ENCODE results near the gene ZNF462. TPM values are rescaled to one million over a fixed set of nuclear protein-coding genes. Genes with fewer than 3 reads are reported as not detected.

Gene ZNF462
- polyA plus RNA-seq, 3 donors = not detected

DNA sequence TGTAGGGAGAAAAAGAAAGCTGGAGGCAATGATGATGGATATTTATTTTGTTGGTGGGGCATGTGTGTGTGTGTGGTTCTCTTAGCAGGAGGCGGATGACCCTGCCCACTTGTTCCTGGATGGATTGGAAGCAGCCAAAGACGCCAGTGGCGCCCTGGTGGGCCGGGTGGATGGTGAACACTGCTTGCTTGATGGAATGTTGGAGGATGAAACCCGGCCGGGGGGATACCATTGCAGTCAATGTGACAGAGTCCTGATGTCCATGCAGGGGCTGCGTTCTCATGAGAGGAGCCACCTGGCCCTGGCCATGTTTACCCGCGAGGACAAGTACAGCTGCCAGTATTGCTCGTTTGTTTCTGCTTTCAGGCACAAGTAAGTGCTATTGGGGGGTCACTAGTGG, 69.2 kb downstream of the ZNF462 start:
- Histone ChIP-seq H3K4me2 (replicated peaks; ENCODE audit: extremely low read depth, low read length, poor library complexity, severe bottlenecking) (no peak overlapping the region), H3K9me3 (replicated peaks in 1 of 2; ENCODE audit: control insufficient read depth in 1 of 2, insufficient read depth in 1 of 2, low read length in 2 of 2) (peaks cover 14 to 20% of the 10 kb centered on the region in 2 donors), H3K36me3 (replicated peaks in 1 of 2; ENCODE audit: control insufficient read depth in 1 of 2, insufficient read depth in 2 of 2, low read length in 2 of 2) (no peaks in the 10 kb centered on the region), H3K79me2 (ENCODE audit: insufficient read depth, low read length) (no peaks in the 10 kb centered on the region), H3K4me3 (replicated peaks in 1 of 3; ENCODE audit: low read depth in 2 of 3, low read length in 3 of 3) (no peak overlapping the region), H3K9ac (ENCODE audit: insufficient read depth, low read length, poor library complexity, severe bottlenecking) (no peak overlapping the region), H4K20me1 (ENCODE audit: insufficient read depth, low read length) (no peaks in the 10 kb centered on the region), H3K27me3 (ENCODE audit: control insufficient read depth in 2 of 2, insufficient read depth in 2 of 2, low read length in 2 of 2) (no peaks in the 10 kb centered on the region), H3K27ac (ENCODE audit: low read depth in 1 of 2, low read length in 2 of 2) (no peak overlapping the region), H3K4me1 (ENCODE audit: control insufficient read depth in 1 of 2, insufficient read depth in 2 of 2, low read length in 2 of 2) (no peaks in the 10 kb centered on the region), H2AFZ (ENCODE audit: insufficient read depth, low read depth, low read length, poor library complexity, severe bottlenecking) (no peak overlapping the region)
- Mint-ChIP-seq H3K9me3 (peaks cover 7 to 19% (median 15%) of the 10 kb centered on the region in 7 donors), H3K27me3 (ENCODE audit: low read depth in 3 of 3) (no peaks in the 10 kb centered on the region), H3K27ac (no peak overlapping the region), H3K4me1 (no peaks in the 10 kb centered on the region), H3K4me3 (no peak overlapping the region), H3K36me3 (no peaks in the 10 kb centered on the region)
- DNase-seq = no peak
- 97% methylated on average over 10 of the region's 10 CpGs for WGBS (ENCODE audit: insufficient coverage)
- intact Hi-C loops (cut with micrococcal nuclease) = no loop called here
- TF ChIP-seq, protein P1, sequence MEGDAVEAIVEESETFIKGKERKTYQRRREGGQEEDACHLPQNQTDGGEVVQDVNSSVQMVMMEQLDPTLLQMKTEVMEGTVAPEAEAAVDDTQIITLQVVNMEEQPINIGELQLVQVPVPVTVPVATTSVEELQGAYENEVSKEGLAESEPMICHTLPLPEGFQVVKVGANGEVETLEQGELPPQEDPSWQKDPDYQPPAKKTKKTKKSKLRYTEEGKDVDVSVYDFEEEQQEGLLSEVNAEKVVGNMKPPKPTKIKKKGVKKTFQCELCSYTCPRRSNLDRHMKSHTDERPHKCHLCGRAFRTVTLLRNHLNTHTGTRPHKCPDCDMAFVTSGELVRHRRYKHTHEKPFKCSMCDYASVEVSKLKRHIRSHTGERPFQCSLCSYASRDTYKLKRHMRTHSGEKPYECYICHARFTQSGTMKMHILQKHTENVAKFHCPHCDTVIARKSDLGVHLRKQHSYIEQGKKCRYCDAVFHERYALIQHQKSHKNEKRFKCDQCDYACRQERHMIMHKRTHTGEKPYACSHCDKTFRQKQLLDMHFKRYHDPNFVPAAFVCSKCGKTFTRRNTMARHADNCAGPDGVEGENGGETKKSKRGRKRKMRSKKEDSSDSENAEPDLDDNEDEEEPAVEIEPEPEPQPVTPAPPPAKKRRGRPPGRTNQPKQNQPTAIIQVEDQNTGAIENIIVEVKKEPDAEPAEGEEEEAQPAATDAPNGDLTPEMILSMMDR (IDR thresholded peaks at IDR 0.05) = no peak

GRCh38 chr9:106932675-106933074, 69.7 kb downstream of the ZNF462 start:
- no peak overlapping the region for H3K4me3 Mint-ChIP-seq
- WGBS (ENCODE audit: insufficient coverage) = 100% methylated on average over 2 of the region's 3 CpGs
- Histone ChIP-seq H3K27me3 (ENCODE audit: control insufficient read depth in 2 of 2, insufficient read depth in 2 of 2, low read length in 2 of 2) (no peaks in the 10 kb centered on the region), H3K4me1 (ENCODE audit: control insufficient read depth in 1 of 2, insufficient read depth in 2 of 2, low read length in 2 of 2) (no peaks in the 10 kb centered on the region), H2AFZ (ENCODE audit: insufficient read depth, low read depth, low read length, poor library complexity, severe bottlenecking) (no peak overlapping the region), H3K9ac (ENCODE audit: insufficient read depth, low read length, poor library complexity, severe bottlenecking) (no peak overlapping the region), H3K36me3 (replicated peaks in 1 of 2; ENCODE audit: control insufficient read depth in 1 of 2, insufficient read depth in 2 of 2, low read length in 2 of 2) (no peaks in the 10 kb centered on the region), H3K4me3 (replicated peaks in 1 of 3; ENCODE audit: low read depth in 2 of 3, low read length in 3 of 3) (no peak overlapping the region), H4K20me1 (ENCODE audit: insufficient read depth, low read length) (no peaks in the 10 kb centered on the region), H3K4me2 (replicated peaks; ENCODE audit: extremely low read depth, low read length, poor library complexity, severe bottlenecking) (no peak overlapping the region), H3K79me2 (ENCODE audit: insufficient read depth, low read length) (no peaks in the 10 kb centered on the region), H3K9me3 (replicated peaks in 1 of 2; ENCODE audit: control insufficient read depth in 1 of 2, insufficient read depth in 1 of 2, low read length in 2 of 2) (peaks cover 11 to 15% of the 10 kb centered on the region in 2 donors), H3K27ac (ENCODE audit: low read depth in 1 of 2, low read length in 2 of 2) (no peak overlapping the region)
- H3K4me1 Mint-ChIP-seq = no peaks in the 10 kb centered on the region
- no peaks in the 10 kb centered on the region for H3K27me3 Mint-ChIP-seq (ENCODE audit: low read depth in 3 of 3)
- H3K9me3 Mint-ChIP-seq = peaks cover 6 to 15% (median 10%) of the 10 kb centered on the region in 7 donors
- intact Hi-C loops (cut with micrococcal nuclease) = no loop called here
- no peak overlapping the region for H3K27ac Mint-ChIP-seq
- TF ChIP-seq, protein P1 (IDR thresholded peaks at IDR 0.05) = no peak
- DNase-seq = no peak
- H3K36me3 Mint-ChIP-seq = no peaks in the 10 kb centered on the region
